Hematopoietic multipotent progenitor cell treated with erythropoietin and hydrocortisone succinate and interleukin-3 and kit ligand, for 8 days (in vitro differentiated cells): ENCODE results near the gene YPEL3.
"Not testable (repeated sequence)": the region's sequence is repeated elsewhere in the genome, so short reads cannot be mapped to it uniquely, and the experiment has no call there.

Source experiments
- DNase-seq: peaks from one replicate; pipeline ENCODE4 v3.0.0-alpha.2; 2015

YPEL3 gene

DNA sequence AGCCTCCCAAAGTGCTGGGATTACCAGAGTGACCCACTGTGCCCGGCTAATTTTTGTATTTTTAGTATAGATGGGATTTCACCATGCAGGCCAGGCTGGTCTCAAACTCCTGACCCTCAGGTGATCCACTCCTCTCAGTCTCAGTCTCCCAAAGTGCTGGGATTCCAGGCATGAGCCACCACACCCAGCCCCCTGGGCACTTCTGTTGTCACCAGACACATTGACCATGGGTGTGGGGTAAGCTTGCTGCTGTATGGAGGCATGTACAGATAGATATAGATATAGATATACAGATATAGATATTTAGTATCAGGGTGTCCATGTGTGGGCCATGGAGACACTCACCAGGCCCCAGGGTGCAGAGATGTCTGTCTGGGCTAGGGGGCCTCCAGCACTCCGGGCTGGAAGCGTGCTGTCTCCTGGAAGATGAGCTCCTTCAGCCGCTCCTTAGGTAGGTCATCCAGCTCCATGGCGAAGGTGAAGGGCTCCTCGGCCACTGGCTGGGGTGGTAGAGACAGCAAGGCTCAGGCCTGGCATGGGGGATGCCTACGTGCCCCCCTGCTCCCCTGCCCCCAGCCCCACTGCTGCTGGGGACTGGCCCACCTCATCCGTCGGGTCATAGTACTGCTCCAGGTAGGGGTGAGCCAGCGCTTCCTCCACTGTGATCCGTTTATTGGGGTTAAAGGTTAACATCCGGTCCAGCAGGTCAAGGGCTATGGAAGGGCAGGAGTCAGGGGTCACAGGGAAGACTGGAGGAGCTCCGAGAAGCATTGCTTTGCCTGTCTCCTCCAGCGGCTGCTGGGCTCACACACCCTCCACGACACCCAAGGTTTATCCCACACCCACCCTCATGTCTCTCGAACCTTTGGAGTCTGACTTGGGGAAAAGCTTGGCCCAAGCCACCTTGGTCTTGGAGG lies 20.5 kb upstream of the YPEL3 start:
- no peak for DNase-seq

GRCh38 chr16:30115238-30115637 lies 19.2 kb upstream of the YPEL3 start:
- DNase-seq, result no peak

- DNase-seq, result not testable (repeated sequence)
Measured at GRCh38 chr16:30114833-30115232, 18.8 kb upstream of the YPEL3 start.

GRCh38 chr16:30114411-30114810 lies 18.4 kb upstream of the YPEL3 start:
- DNase-seq, result no peak

- no peak for DNase-seq
Measured at GRCh38 chr16:30113711-30114333, 17.8 kb upstream of the YPEL3 start.

DNA sequence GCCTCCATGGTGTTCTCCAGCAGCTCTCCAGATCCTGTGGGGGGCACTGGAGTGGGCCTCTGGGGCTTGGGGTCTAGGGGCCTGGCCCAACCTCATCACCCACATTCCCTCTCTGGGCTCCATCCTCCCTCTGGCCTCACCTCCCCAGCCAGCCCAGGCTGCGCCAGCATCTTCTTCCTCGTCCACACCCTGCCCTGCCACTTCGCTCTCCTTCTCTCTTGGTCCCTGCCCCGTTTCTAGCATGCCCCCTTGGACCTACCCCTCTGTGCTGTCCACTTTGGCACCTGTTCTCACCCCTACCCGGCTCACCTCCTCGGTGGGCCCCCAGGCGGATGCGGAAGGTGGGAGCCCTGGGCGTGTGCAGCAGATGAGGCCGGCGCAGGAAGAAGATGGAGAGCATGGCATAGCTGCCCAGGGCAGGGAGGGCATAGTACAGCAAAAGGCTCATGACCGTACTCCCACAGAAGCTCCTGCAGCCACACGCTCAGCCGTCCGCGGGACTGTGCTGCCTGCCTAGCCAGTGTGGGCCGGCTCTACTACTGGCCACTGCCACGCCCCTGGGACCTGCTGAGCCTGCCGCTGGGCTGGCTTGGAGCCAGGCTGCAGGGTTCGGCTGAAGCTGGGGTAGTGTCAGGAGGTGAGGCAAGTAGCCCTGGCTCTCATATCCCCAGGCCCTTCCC lies 17.2 kb upstream of the YPEL3 start, which contains the start of gene GDPD3:
GDPD3 (minus strand) TSS at position 507 of the 680 bp plus-strand sequence; CDS start at position 448, 59 bp downstream.
- peak; percentile 46 for DNase-seq

GRCh38 chr16:30112197-30113030 lies 16.4 kb upstream of the YPEL3 start:
- peak; percentile 58 for DNase-seq

- DNase-seq, result no peak
Measured at GRCh38 chr16:30110661-30111060, 14.6 kb upstream of the YPEL3 start.

GRCh38 chr16:30108059-30108850 lies 12.2 kb upstream of the YPEL3 start:
- peak; percentile 53 for DNase-seq

- DNase-seq, result no peak
Measured at GRCh38 chr16:30104492-30104891, 8.5 kb upstream of the YPEL3 start.

DNA sequence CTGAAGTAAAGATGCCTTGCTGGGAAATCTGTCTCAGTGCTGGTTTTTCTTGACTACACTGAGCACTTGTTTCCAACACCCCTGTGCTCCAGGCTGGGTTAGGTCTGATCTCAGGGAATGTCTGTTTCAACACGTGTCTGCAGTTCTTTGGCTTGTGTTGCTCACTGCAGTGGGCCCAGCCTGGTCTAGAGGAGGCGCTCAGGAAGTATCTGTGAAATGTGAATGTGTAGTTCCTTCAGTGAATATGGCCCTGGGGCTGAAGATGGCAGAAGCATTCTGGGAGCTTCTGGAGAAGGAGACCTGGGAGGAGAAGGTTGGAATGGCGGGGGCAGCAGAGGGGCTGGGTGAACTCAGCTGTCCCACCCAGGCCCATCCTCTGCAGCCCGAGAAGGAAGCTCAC lies 8.1 kb upstream of the YPEL3 start:
- no peak for DNase-seq

DNA sequence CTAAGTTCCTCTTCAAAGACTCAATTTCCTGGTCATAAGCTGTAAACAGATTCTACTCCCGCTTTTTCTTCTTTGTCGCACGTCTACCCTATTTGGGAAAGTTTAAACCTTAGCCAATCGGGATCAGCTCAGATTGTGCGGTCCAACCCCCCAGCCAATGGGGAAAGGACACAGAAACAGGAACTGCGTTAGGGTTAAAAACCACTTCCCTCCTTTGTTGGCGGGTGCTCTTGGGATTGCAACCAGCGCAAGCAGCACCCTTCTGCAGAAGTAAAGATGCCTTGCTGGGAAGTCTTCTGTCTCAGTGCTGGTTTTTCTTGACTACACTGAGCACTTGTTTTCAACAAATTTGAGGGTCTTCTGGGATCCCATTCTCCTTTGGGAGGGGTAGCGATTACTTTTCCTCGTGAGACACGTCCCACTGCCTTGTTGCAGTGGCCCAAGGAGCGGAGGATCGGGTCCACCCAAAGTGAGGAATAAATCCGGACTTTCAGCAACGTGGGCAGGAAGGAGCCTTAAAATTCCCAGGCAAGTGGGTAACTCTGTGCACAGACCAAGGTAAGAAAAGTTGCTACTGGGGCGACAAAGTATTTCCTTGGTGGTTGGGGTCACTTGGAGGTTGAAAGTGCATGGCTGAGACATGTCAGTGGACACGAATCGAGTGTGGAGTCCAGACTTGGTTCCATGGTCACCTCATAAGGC lies 1.0 kb upstream of the YPEL3 start:
- peak; percentile 41 for DNase-seq

DNA sequence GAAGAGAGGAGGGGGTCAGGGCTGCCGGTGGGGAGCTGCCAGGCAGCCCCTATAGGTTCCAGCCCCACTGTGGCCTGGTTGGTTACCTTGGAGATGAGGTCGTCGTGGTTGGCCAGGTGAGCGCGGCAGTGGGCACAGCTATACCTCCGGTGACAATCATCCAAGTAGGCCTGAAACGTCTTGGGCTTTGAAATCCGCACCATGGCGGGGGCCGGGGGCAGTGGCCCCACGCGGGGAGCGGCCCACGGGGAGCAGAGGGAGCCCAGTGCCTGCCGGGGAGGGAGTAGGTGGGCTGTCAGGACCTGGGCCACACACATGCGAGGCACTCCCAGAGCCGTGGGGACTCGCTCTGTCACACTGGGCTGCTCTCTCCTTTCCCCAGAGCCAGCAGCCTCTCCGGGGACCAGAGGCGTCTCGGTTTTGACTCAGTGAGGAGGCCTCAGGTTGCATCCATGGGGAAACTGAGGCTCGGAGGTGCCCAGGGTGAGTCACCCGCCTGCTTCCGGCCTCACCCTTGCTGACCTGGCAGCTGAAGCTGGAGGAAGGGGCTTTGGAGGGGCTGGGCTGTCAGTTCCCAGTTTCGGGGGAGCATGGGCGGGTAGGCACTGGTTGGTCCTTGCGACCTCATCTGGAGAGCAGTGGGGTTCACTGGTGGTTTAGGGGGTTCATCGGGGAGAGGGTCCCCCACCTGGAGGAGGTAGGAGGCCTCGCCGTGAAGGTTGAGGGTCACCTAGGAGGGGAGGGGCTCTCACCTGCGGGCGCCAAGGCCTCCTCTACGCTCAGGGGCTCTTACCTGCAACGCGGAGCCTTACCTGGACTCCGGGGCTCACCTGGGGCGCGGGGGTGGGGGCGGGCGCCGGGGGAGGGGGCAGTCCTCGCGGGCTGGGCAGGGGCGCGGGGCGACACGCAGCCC lies 591 bp downstream of the YPEL3 start:
- no peak for DNase-seq

DNA sequence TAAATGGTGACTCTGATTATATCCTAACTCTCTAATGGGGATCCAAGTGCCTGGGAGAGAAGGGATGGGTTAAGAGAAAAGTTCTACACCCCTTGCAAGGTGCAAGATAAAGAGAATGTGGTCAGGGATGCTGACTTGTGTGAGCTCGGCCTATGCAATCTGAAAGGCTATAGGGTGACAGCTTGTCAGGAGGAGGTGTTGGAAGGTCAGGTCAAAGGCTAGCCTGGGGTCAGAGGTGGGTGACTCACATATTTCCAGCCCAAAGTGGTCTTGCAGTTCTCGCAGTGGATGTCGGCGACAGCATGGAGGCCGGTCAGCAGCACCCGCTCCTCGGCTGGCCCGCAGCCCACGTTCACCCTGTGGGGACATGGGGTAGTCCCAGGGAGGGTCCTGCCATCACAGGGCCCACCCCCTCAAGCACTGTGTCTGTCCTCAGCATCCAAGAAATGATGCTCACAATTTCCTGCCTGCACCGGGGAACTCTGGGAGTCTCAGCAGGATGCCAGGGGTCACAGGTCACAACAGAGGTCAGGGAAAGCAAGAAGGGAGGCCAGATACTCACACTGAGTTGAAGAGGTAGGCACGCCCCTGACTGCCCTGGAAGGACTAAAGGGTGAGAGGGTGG lies 1.4 kb downstream of the YPEL3 start:
- peak; percentile 34 for DNase-seq

DNA sequence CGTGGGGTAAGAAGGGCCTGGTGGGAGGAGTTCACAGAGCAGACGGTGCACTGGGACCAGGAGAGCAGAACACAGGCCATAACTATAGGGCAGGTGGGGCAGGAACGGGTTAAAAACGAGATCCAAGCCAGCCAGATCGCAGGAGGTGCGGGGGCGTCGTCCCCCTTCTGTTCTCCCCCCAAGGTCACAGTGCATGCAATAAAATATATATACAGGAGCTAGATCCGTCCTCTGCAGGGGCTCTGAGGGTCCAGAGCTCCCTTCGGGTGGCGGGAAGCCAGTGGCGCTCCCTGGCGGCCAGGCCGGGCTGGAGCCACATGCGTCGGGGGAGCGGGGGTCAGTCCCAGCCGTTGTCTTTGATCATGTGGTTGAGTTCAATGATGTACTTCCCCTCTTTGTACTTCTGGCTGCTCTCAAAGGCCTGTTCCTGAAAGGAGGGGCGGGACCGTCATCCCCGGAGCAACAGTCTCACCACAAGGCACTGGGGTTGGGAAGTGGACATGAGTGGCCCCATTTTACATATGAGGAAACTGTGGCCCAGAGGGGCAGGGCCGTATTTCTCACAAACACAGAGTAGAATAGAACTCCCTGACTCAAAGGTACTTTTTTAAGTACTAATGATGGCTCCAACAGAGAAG lies 3.5 kb downstream of the YPEL3 start:
- peak; percentile 89 for DNase-seq

GRCh38 chr16:30091474-30092372 lies 4.3 kb downstream of the YPEL3 start, which contains the start of gene TBX6:
TSS of gene TBX6 (minus strand) at chr16:30091924. CDS start at chr16:30091193, 731 bp downstream.
- peak; percentile 92 for DNase-seq

- no peak for DNase-seq
Measured at GRCh38 chr16:30090610-30091331, 5.2 kb downstream of the YPEL3 start.
